Type B pancreatic cell (in vitro differentiated cells): ENCODE data around the gene ACBD3. TPM values are rescaled to one million over a fixed set of nuclear protein-coding genes. Genes with fewer than 3 reads are reported as not detected.
A peak's percentile ranks its signal among the peaks of the same experiment; 100 is the strongest.

Source experiments
- DNase-seq: peaks from one replicate; pipeline ENCODE4 v3.0.0; 2021; ENCODE audit warnings: mixed read lengths; ENCODE audit not compliant: unreplicated experiment; ENCODE audit errors: extremely low spot score
- H3K27ac Mint-ChIP-seq: 2 replicates; pipeline ENCODE4 v1.8.0; 2021; ENCODE audit warnings: mild to moderate bottlenecking, mixed read lengths
- H3K27me3 Mint-ChIP-seq: 2 replicates; pipeline ENCODE4 v1.8.0; 2021; ENCODE audit warnings: mixed read lengths
- H3K36me3 Mint-ChIP-seq: 2 replicates; pipeline ENCODE4 v1.8.0; 2021; ENCODE audit warnings: mixed read lengths
- H3K4me1 Mint-ChIP-seq: one replicate; pipeline ENCODE4 v1.8.0; 2021; ENCODE audit warnings: mixed read lengths; ENCODE audit not compliant: unreplicated experiment
- H3K4me3 Mint-ChIP-seq: 2 replicates; pipeline ENCODE4 v1.8.0; 2021; ENCODE audit warnings: mild to moderate bottlenecking, mixed read lengths
- H3K9me3 Mint-ChIP-seq: 2 replicates; pipeline ENCODE4 v1.8.0; 2021; ENCODE audit warnings: mixed read lengths
- CTCF ChIP-seq: fragments of 200-600 bp; sonication (generic); conservative IDR thresholded peaks from 2 replicates; pipeline ENCODE4 v1.5.0; 2021; ENCODE audit warnings: antibody characterized with exemption, mild to moderate bottlenecking
- total RNA-seq: library from RNA; stranded (reverse); gene quantifications from 2 replicates; pipeline ENCODE4 v1.2.1, GENCODE V29; 2021; ENCODE audit warnings: low replicate concordance

ACBD3 gene
- total RNA-seq, 1 donor from 2014 or later: 37.4 TPM

DNA sequence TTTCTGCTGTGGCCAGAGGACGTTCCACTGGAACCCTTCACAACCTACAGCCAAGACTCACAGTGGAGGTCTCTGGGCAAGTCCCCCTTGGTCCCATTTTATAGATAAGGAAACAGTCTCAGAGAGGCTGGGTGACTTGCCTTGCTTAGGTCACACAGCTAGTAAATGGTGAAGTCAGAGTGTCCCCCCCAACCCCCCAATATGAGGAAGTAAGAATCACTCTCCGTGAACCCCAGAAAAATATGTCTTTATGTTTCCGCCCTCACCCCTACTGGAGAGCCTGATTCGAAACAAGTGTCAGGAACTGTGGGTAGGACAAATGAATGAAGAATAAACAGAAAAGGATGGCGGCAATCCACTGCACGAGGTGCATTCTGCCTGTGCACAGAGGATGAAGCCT, 67.4 kb downstream of the ACBD3 start:
- Mint-ChIP-seq H3K4me1 (peaks cover 20% of the 10 kb centered on the region), H3K27me3 (no peaks in the 10 kb centered on the region), H3K9me3 (no peaks in the 10 kb centered on the region), H3K27ac (no peak overlapping the region), H3K36me3 (no peaks in the 10 kb centered on the region), H3K4me3 (peak overlapping the region; percentile 53)
- TF ChIP-seq CTCF: no peak
- no peak for DNase-seq

DNA sequence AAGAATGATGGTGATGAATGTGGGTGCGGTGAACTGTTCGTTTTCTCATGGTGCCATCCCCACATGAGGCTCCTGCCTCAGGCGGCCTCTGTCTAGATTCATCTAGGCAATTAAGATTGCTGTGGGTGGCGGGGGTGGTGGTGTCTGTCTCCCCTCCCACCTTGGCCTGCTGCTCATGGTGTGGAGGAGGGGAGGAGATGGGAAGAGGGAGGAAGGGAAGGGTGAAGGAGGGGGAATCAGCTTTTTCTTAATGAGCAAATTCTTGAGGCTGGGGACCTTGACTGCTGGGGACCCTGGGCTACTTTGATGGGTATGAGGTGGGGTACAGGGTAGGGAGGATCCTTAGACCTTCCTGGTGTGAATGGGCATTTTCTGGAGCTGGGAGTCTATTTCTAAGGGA, 68.2 kb downstream of the ACBD3 start:
- H3K4me3 Mint-ChIP-seq: peak overlapping the region; percentile 53
- peaks cover 16% of the 10 kb centered on the region for H3K4me1 Mint-ChIP-seq
- no peaks in the 10 kb centered on the region for H3K27me3 Mint-ChIP-seq
- TF ChIP-seq CTCF: no peak
- H3K9me3 Mint-ChIP-seq: no peaks in the 10 kb centered on the region
- H3K27ac Mint-ChIP-seq: peak overlapping the region; percentile 58
- H3K36me3 Mint-ChIP-seq: no peaks in the 10 kb centered on the region
- DNase-seq: no peak

GRCh38 chr1:226117330-226117729, 69.2 kb downstream of the ACBD3 start:
- no peak for TF ChIP-seq CTCF
- no peak for DNase-seq
- Mint-ChIP-seq H3K9me3 (no peaks in the 10 kb centered on the region), H3K4me1 (peaks cover 17% of the 10 kb centered on the region), H3K27me3 (no peaks in the 10 kb centered on the region), H3K36me3 (no peaks in the 10 kb centered on the region), H3K4me3 (no peak overlapping the region), H3K27ac (no peak overlapping the region)

GRCh38 chr1:226116673-226117072, 69.9 kb downstream of the ACBD3 start:
- Mint-ChIP-seq H3K9me3 (no peaks in the 10 kb centered on the region), H3K36me3 (no peaks in the 10 kb centered on the region), H3K27me3 (no peaks in the 10 kb centered on the region), H3K4me1 (peaks cover 20% of the 10 kb centered on the region), H3K27ac (no peak overlapping the region), H3K4me3 (no peak overlapping the region)
- no peak for DNase-seq
- TF ChIP-seq CTCF: no peak

DNA sequence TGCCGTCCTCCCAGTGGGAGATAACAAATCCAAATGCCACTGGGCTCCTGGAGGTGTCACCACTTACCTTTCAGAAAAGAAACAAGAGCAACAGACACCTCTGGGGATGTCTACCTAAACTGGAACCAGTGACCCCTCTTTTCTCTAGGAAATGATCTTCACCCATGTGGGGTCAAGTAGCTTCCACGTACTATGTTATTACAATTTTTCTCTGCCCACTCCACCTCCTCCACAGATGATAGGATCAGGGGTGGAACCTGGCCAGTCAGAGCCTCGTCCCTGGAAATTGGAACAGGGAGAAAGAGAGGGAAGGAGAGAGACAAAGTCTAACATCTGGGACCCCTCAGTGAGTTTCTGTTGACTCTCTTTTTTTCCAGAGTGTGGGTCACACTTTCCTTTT, 73.9 kb downstream of the ACBD3 start:
- Mint-ChIP-seq H3K4me3 (peak overlapping the region; percentile 75), H3K27ac (peak overlapping the region; percentile 24), H3K36me3 (no peaks in the 10 kb centered on the region)

More for the DNA sequence above, 73.9 kb downstream of the ACBD3 start:
- Mint-ChIP-seq H3K27me3 (peaks cover 2% of the 10 kb centered on the region), H3K4me1 (peaks cover 29% of the 10 kb centered on the region), H3K9me3 (no peaks in the 10 kb centered on the region)
- no peak for DNase-seq
- no peak for TF ChIP-seq CTCF
